Hematopoietic multipotent progenitor cell treated with erythropoietin and hydrocortisone succinate and interleukin-3 and kit ligand, for 17 days (in vitro differentiated cells): ENCODE results near the gene NUDT8.
"Not testable (repeated sequence)": the region's sequence is repeated elsewhere in the genome, so short reads cannot be mapped to it uniquely, and the experiment has no call there.

Experiments used
- DNase-seq: peaks from one replicate; pipeline ENCODE4 v3.0.0-alpha.2; 2015; ENCODE audit warnings: low spot score

Gene NUDT8

GRCh38 chr11:67629386-67630227 lies at the start of gene NUDT8:
TSS of gene NUDT8 (minus strand) at chr11:67629937. CDS start at chr11:67629911, 26 bp downstream.
- DNase-seq, result peak; percentile 79

GRCh38 chr11:67675058-67675747 lies 45.5 kb upstream of the NUDT8 start:
- DNase-seq, result no peak

- DNase-seq, result no peak
These were observed 44.7 kb upstream of the NUDT8 start, which contains the start of gene ALDH3B2 for GRCh38 chr11:67674442-67674871. TSS of gene ALDH3B2 (minus strand) at chr11:67674623. CDS start at chr11:67666935, 7,688 bp downstream.

GRCh38 chr11:67673902-67674301 lies 44.2 kb upstream of the NUDT8 start:
- DNase-seq, result no peak

- no peak for DNase-seq
These were observed 43.6 kb upstream of the NUDT8 start for GRCh38 chr11:67673358-67673757.

GRCh38 chr11:67671211-67671520 lies 41.4 kb upstream of the NUDT8 start:
- no peak for DNase-seq

- no peak for DNase-seq
These were observed 40.8 kb upstream of the NUDT8 start for GRCh38 chr11:67670316-67671210.

- DNase-seq, result no peak
These were observed 38.4 kb upstream of the NUDT8 start for GRCh38 chr11:67668192-67668551.

- DNase-seq, result no peak
These were observed 37.9 kb upstream of the NUDT8 start for GRCh38 chr11:67667490-67668191.

GRCh38 chr11:67666676-67667489 lies 37.1 kb upstream of the NUDT8 start:
- DNase-seq, result no peak

GRCh38 chr11:67666303-67666645 lies 36.5 kb upstream of the NUDT8 start:
- no peak for DNase-seq

- no peak for DNase-seq
These were observed 36.0 kb upstream of the NUDT8 start for GRCh38 chr11:67665541-67666302.

GRCh38 chr11:67664696-67665540 lies 35.2 kb upstream of the NUDT8 start:
- no peak for DNase-seq

- DNase-seq, result no peak
These were observed 34.5 kb upstream of the NUDT8 start for GRCh38 chr11:67664213-67664585.

GRCh38 chr11:67663532-67664212 lies 33.9 kb upstream of the NUDT8 start:
- no peak for DNase-seq

- no peak for DNase-seq
These were observed 33.2 kb upstream of the NUDT8 start for GRCh38 chr11:67662835-67663531.

GRCh38 chr11:67662142-67662834 lies 32.6 kb upstream of the NUDT8 start:
- DNase-seq, result no peak

- DNase-seq, result not testable (repeated sequence)
These were observed 31.0 kb upstream of the NUDT8 start for GRCh38 chr11:67660752-67661151.
